Astrocyte (in vitro differentiated cells and primary cell): ENCODE results near the gene MT1E.

Source experiments
- EZH2 ChIP-seq: IDR thresholded peaks from 2 replicates; pipeline ENCODE4 v1.6.1; 2012; ENCODE audit warnings: mild to moderate bottlenecking, low read length, inconsistent platforms; ENCODE audit not compliant: insufficient read depth
- TF ChIP-seq, protein P1 (sequence below): IDR thresholded peaks from 2 replicates; pipeline ENCODE4 v1.5.1; 2011; ENCODE audit warnings: low read depth, mild to moderate bottlenecking, inconsistent platforms, low read length, moderate library complexity; ENCODE audit not compliant: insufficient read depth

DNA sequence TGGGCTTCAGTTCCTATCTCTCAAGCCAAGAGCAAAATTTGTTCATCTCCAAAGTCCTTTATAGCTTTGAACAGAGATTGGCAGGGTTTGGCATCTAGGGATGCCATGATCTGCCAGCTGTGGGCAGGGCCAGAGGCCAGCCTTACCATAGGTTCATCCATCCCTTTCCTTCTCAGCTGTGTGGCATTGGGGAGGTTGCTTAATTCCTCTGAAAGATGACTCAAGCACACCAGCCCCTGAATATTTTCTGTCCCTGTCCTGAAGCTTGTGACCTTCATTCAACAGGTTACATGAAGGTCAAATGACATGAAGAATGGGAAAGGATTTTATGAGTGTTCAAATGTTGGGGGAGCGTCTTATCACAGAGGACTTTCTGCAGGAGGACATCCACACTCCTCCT is 38.9 kb downstream of the MT1E start:
- TF ChIP-seq, protein P1, sequence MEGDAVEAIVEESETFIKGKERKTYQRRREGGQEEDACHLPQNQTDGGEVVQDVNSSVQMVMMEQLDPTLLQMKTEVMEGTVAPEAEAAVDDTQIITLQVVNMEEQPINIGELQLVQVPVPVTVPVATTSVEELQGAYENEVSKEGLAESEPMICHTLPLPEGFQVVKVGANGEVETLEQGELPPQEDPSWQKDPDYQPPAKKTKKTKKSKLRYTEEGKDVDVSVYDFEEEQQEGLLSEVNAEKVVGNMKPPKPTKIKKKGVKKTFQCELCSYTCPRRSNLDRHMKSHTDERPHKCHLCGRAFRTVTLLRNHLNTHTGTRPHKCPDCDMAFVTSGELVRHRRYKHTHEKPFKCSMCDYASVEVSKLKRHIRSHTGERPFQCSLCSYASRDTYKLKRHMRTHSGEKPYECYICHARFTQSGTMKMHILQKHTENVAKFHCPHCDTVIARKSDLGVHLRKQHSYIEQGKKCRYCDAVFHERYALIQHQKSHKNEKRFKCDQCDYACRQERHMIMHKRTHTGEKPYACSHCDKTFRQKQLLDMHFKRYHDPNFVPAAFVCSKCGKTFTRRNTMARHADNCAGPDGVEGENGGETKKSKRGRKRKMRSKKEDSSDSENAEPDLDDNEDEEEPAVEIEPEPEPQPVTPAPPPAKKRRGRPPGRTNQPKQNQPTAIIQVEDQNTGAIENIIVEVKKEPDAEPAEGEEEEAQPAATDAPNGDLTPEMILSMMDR = no peak
- TF ChIP-seq EZH2 = no peak
